ENCODE measurements around the gene IGLL5.

DNA sequence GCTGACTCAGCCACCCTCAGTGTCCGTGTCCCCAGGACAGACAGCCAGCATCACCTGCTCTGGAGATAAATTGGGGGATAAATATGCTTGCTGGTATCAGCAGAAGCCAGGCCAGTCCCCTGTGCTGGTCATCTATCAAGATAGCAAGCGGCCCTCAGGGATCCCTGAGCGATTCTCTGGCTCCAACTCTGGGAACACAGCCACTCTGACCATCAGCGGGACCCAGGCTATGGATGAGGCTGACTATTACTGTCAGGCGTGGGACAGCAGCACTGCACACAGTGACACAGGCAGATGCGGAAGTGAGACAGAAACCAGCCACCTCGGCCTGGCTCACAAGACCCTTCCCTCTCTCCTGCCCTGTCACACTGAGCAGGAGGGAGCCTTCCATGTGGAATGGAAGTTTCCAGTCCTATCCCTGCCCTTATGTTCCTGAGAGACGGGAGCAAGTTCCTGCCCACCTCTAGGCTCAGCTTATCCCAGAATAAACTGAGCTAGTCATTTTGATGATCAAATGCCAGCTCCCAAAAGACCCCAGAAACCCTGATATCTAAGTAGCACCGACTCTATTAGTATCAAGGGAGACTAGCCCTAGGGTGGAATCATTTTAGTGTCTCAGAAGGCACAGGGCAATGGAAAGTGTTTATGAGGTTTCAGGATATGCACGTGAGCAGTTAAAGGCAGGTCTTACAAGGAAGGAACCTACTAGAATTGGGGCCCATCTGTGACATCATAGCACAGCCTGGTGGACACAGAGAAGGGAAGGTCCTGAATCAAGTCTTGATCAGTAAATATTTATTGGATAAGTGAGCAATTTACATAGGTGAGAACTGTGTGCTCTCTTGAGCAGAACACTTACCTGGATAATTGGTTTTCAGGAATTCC lies 6.3 kb upstream of the IGLL5 start:
- TF ChIP-seq CTCF (CRISPR knock-in tag; IDR thresholded peaks at IDR 0.05) (no peak), SETDB1 (CRISPR knock-in tag; IDR thresholded peaks at IDR 0.05; ENCODE audit: borderline replicate concordance) (no peak), POLR2A (IDR thresholded peaks at IDR 0.05; ENCODE audit: insufficient read depth in 1 of 2, low read depth in 2 of 2, low read length in 2 of 2) (no peak), CEBPG (CRISPR knock-in tag; IDR thresholded peaks at IDR 0.05) (no peak)
